Neural cell (in vitro differentiated cells): ENCODE data around the gene PRKD1. TPM values are rescaled to one million over a fixed set of nuclear protein-coding genes. Genes with fewer than 3 reads are reported as not detected.

ENCODE experiments used
- H2AFZ ChIP-seq: fragments of 200-600, 300-800 bp; sonication (generic), shearing (Covaris generic); 2 replicates; pipeline ENCODE4 v1.6.0; 2014; ENCODE audit warnings: low read depth, mild to moderate bottlenecking, antibody characterized with exemption, low read length, moderate library complexity
- H3F3A ChIP-seq: fragments of 200-600 bp; shearing (Covaris generic); 2 replicates; pipeline ENCODE4 v1.6.1; 2016; ENCODE audit warnings: mild to moderate bottlenecking, moderate library complexity, mixed read lengths, antibody characterized with exemption, low read length; ENCODE audit not compliant: insufficient read depth, poor library complexity, severe bottlenecking
- H3K27ac ChIP-seq: fragments of 200-600, 300-800 bp; sonication (generic), shearing (Covaris generic); 2 replicates; pipeline ENCODE4 v1.5.1; 2014; ENCODE audit warnings: mild to moderate bottlenecking, low read length, moderate library complexity
- H3K27me3 ChIP-seq: fragments of 300-800, 200-600 bp; sonication (generic), shearing (Covaris generic); 2 replicates; pipeline ENCODE4 v1.6.0; 2014; ENCODE audit warnings: mild to moderate bottlenecking, low read depth, low read length, moderate library complexity; ENCODE audit not compliant: insufficient read depth
- H3K36me3 ChIP-seq: fragments of 300-800, 200-600 bp; sonication (generic), shearing (Covaris generic); 2 replicates; pipeline ENCODE4 v1.5.1; 2014; ENCODE audit warnings: mild to moderate bottlenecking, antibody characterized with exemption, low read length, moderate library complexity; ENCODE audit not compliant: insufficient read depth
- H3K4me2 ChIP-seq: fragments of 300-800, 200-600 bp; sonication (generic), shearing (Covaris generic); 2 replicates; pipeline ENCODE4 v1.6.0; 2014; ENCODE audit warnings: mild to moderate bottlenecking, low read length
- H3K4me3 ChIP-seq: fragments of 300-800, 200-600 bp; sonication (generic), shearing (Covaris generic); 2 replicates; pipeline ENCODE4 v1.5.1; 2014; ENCODE audit warnings: mild to moderate bottlenecking, low read length, moderate library complexity
- H3K79me2 ChIP-seq: fragments of 200-600 bp; shearing (Covaris generic); replicated peaks from 2 replicates; pipeline ENCODE4 v1.6.0; 2014; ENCODE audit warnings: mild to moderate bottlenecking, low read length, moderate library complexity; ENCODE audit not compliant: insufficient read depth
- H3K9ac ChIP-seq: fragments of 300-800, 200-600 bp; sonication (generic), shearing (Covaris generic); 2 replicates; pipeline ENCODE4 v1.6.1; 2016; ENCODE audit warnings: mild to moderate bottlenecking, low read length, mixed read lengths
- H3K9me2 ChIP-seq: fragments of 200-600 bp; shearing (Covaris generic); 2 replicates; pipeline ENCODE4 v1.6.1; 2016; ENCODE audit warnings: mild to moderate bottlenecking, low read length, mixed read lengths; ENCODE audit not compliant: insufficient read depth
- H3K9me3 ChIP-seq: fragments of 200-600, 300-800 bp; sonication (generic), shearing (Covaris generic); 2 replicates; pipeline ENCODE4 v1.6.1; 2016; ENCODE audit warnings: mild to moderate bottlenecking, mixed run types, low read length, moderate library complexity, mixed read lengths
- H4K20me1 ChIP-seq: fragments of 200-600 bp; shearing (Covaris generic); 2 replicates; pipeline ENCODE4 v1.6.1; 2016; ENCODE audit warnings: mild to moderate bottlenecking, mixed run types; ENCODE audit not compliant: insufficient read depth
- EP300 ChIP-seq: fragments of 450-650 bp; conservative IDR thresholded peaks from 2 replicates; pipeline ENCODE4 v1.6.1; 2014; ENCODE audit warnings: antibody characterized with exemption, mild to moderate bottlenecking, moderate library complexity; ENCODE audit not compliant: poor library complexity, severe bottlenecking
- EZH2 ChIP-seq: fragments of 200-600, 300-800 bp; shearing (Covaris generic), sonication (generic); IDR thresholded peaks from 2 replicates; pipeline ENCODE4 v1.6.1; 2014; ENCODE audit warnings: antibody characterized with exemption, low read length, borderline replicate concordance, mild to moderate bottlenecking; ENCODE audit not compliant: insufficient read depth, poor library complexity, severe bottlenecking
- MXI1 ChIP-seq: fragments of 450-650 bp; conservative IDR thresholded peaks from 2 replicates; pipeline ENCODE4 v1.6.1; 2014; ENCODE audit warnings: antibody characterized with exemption, mild to moderate bottlenecking; ENCODE audit not compliant: poor library complexity, severe bottlenecking
- POLR2AphosphoS5 ChIP-seq: IDR thresholded peaks from 2 replicates; pipeline ENCODE4 v1.6.1; 2012
- RAD21 ChIP-seq: fragments of 450-650 bp; conservative IDR thresholded peaks from 2 replicates; pipeline ENCODE4 v1.6.1; 2014; ENCODE audit warnings: antibody characterized with exemption, mild to moderate bottlenecking, moderate library complexity
- REST ChIP-seq: IDR thresholded peaks from 2 replicates; pipeline ENCODE4 v1.6.1; 2012; ENCODE audit warnings: borderline replicate concordance
- SMC3 ChIP-seq: fragments of 450-650 bp; conservative IDR thresholded peaks from 2 replicates; pipeline ENCODE4 v1.6.1; 2014; ENCODE audit warnings: antibody characterized with exemption, mild to moderate bottlenecking, moderate library complexity; ENCODE audit not compliant: poor library complexity
- TAF1 ChIP-seq: IDR thresholded peaks from 2 replicates; pipeline ENCODE4 v1.6.1; 2012; ENCODE audit warnings: low read depth
- polyA plus RNA-seq: library from polyadenylated mRNA; depleted of rRNA; stranded (reverse); fragments of >200 nt; gene quantifications from 2 replicates; pipeline ENCODE4 v1.2.3, GENCODE V29; 2014
- TF ChIP-seq, protein P1 (sequence below): fragments of 450-650 bp; IDR thresholded peaks from 2 replicates; pipeline ENCODE4 v1.5.1; 2014; ENCODE audit warnings: antibody characterized with exemption, mild to moderate bottlenecking, moderate library complexity; ENCODE audit not compliant: poor library complexity, severe bottlenecking

The PRKD1 gene
- polyA plus RNA-seq, 1 donor from 2014 or later, result 9.6 TPM

- H4K20me1 ChIP-seq, result no peaks in the 10 kb centered on the region
- no peaks in the 10 kb centered on the region for H3K27me3 ChIP-seq
- no peak for TF ChIP-seq EP300
- no peak for TF ChIP-seq EZH2
- no peak for TF ChIP-seq SMC3
- TF ChIP-seq, protein P1, sequence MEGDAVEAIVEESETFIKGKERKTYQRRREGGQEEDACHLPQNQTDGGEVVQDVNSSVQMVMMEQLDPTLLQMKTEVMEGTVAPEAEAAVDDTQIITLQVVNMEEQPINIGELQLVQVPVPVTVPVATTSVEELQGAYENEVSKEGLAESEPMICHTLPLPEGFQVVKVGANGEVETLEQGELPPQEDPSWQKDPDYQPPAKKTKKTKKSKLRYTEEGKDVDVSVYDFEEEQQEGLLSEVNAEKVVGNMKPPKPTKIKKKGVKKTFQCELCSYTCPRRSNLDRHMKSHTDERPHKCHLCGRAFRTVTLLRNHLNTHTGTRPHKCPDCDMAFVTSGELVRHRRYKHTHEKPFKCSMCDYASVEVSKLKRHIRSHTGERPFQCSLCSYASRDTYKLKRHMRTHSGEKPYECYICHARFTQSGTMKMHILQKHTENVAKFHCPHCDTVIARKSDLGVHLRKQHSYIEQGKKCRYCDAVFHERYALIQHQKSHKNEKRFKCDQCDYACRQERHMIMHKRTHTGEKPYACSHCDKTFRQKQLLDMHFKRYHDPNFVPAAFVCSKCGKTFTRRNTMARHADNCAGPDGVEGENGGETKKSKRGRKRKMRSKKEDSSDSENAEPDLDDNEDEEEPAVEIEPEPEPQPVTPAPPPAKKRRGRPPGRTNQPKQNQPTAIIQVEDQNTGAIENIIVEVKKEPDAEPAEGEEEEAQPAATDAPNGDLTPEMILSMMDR, result no peak
- TF ChIP-seq RAD21, result no peak
- TF ChIP-seq POLR2AphosphoS5, result no peak
- no peak for TF ChIP-seq TAF1
- no peak for TF ChIP-seq REST
- no peak for TF ChIP-seq MXI1
- no peak overlapping the region for H3K9ac ChIP-seq
- no peak overlapping the region for H3K27ac ChIP-seq
- no peak overlapping the region for H2AFZ ChIP-seq
- no peak overlapping the region for H3K4me2 ChIP-seq
- H3F3A ChIP-seq, result no peaks in the 10 kb centered on the region
- no peak overlapping the region for H3K4me3 ChIP-seq
- H3K9me2 ChIP-seq, result no peaks in the 10 kb centered on the region
- no peaks in the 10 kb centered on the region for H3K79me2 ChIP-seq
- H3K36me3 ChIP-seq, result no peaks in the 10 kb centered on the region
- no peaks in the 10 kb centered on the region for H3K9me3 ChIP-seq
Observed at GRCh38 chr14:29799464-29800095, 128.1 kb downstream of the PRKD1 start.

- H3K4me3 ChIP-seq, result no peak overlapping the region
- no peak overlapping the region for H3K27ac ChIP-seq
- H3K79me2 ChIP-seq, result no peaks in the 10 kb centered on the region
- no peaks in the 10 kb centered on the region for H3F3A ChIP-seq
- no peaks in the 10 kb centered on the region for H4K20me1 ChIP-seq
- no peak for TF ChIP-seq RAD21
- H3K9me3 ChIP-seq, result no peaks in the 10 kb centered on the region
- H2AFZ ChIP-seq, result no peak overlapping the region
- H3K9ac ChIP-seq, result no peak overlapping the region
- H3K36me3 ChIP-seq, result no peaks in the 10 kb centered on the region
- no peaks in the 10 kb centered on the region for H3K9me2 ChIP-seq
- H3K27me3 ChIP-seq, result no peaks in the 10 kb centered on the region
- H3K4me2 ChIP-seq, result no peak overlapping the region
Observed at GRCh38 chr14:29798811-29799210, 128.8 kb downstream of the PRKD1 start.
